ENCODE measurements around the gene VDR. TPM values are rescaled to one million over a fixed set of nuclear protein-coding genes. Genes with fewer than 3 reads are reported as not detected.

Gene VDR
- total and polyA plus RNA-seq, 2 experiments from 2014 or later, result 23.9 to 30.5 TPM

- WGBS, 2 experiments (ENCODE audit: low coverage in 1 of 2, low lambda C conversion rate in 2 of 2, missing lambda C conversion rate in 2 of 2), result 64 to 66% methylated on average over 3 of the region's 3 CpGs
- no peak overlapping the region for H2AFZ ChIP-seq
- H3K79me2 ChIP-seq (ENCODE audit: insufficient read depth), result peaks cover 91% of the 10 kb centered on the region
- no peaks in the 10 kb centered on the region for H3K36me3 ChIP-seq (ENCODE audit: low read depth)
- H3K4me2 ChIP-seq (ENCODE audit: unreplicated experiment), result peak overlapping the region; percentile 81
- H3K27ac ChIP-seq, result peak overlapping the region; percentile 99
- H4K20me1 ChIP-seq (ENCODE audit: insufficient read depth), result no peaks in the 10 kb centered on the region
- peaks cover 67% of the 10 kb centered on the region for H3K4me1 ChIP-seq (ENCODE audit: insufficient read depth)
- peak overlapping the region; percentile 85; the same call in 1 of the 2 replicates for H3K9ac ChIP-seq
- in situ Hi-C loops (cut with MboI), result no loop called here
- H3K9me3 ChIP-seq (ENCODE audit: low read depth), result no peaks in the 10 kb centered on the region
- H3K4me3 ChIP-seq, result no peak overlapping the region
- no peak for DNase-seq
- no peak for TF ChIP-seq EZH2phosphoT487 (IDR thresholded peaks at IDR 0.05; ENCODE audit: insufficient read depth, low read depth)
- no peak for TF ChIP-seq EZH2 (IDR thresholded peaks at IDR 0.05; ENCODE audit: insufficient read depth, poor library complexity, severe bottlenecking)
- H3K27me3 ChIP-seq (replicated peaks; ENCODE audit: insufficient read depth), result no peaks in the 10 kb centered on the region
- H3F3A ChIP-seq (ENCODE audit: insufficient read depth), result peaks cover 74% of the 10 kb centered on the region
- no peaks in the 10 kb centered on the region for H3K9me2 ChIP-seq (ENCODE audit: insufficient read depth)
Observed at GRCh38 chr12:47814539-47815170, 90.1 kb downstream of the VDR start.

GRCh38 chr12:47813511-47814196, 91.1 kb downstream of the VDR start:
- H3K4me2 ChIP-seq (ENCODE audit: unreplicated experiment), result peak overlapping the region; percentile 81
- 31 to 34% methylated on average over 9 of the region's 9 CpGs for WGBS, 2 experiments (ENCODE audit: low coverage in 1 of 2, low lambda C conversion rate in 2 of 2, missing lambda C conversion rate in 2 of 2)
- H3K27ac ChIP-seq, result peak overlapping the region; percentile 99
- in situ Hi-C loops (cut with MboI), result no loop called here
- peaks cover 79% of the 10 kb centered on the region for H3F3A ChIP-seq (ENCODE audit: insufficient read depth)
- H3K79me2 ChIP-seq (ENCODE audit: insufficient read depth), result peaks cover 94% of the 10 kb centered on the region
- H3K9me3 ChIP-seq (ENCODE audit: low read depth), result no peaks in the 10 kb centered on the region
- H3K4me1 ChIP-seq (ENCODE audit: insufficient read depth), result peaks cover 77% of the 10 kb centered on the region
- TF ChIP-seq EZH2 (IDR thresholded peaks at IDR 0.05; ENCODE audit: insufficient read depth, poor library complexity, severe bottlenecking) (no peak), EZH2phosphoT487 (IDR thresholded peaks at IDR 0.05; ENCODE audit: insufficient read depth, low read depth) (no peak)
- no peak overlapping the region for H2AFZ ChIP-seq
- no peaks in the 10 kb centered on the region for H3K27me3 ChIP-seq (replicated peaks; ENCODE audit: insufficient read depth)
- H3K9ac ChIP-seq, result peak overlapping the region; percentile 85
- no peak for DNase-seq
- no peaks in the 10 kb centered on the region for H3K36me3 ChIP-seq (ENCODE audit: low read depth)
- H3K9me2 ChIP-seq (ENCODE audit: insufficient read depth), result no peaks in the 10 kb centered on the region
- H3K4me3 ChIP-seq, result peak overlapping the region; percentile 54
- H4K20me1 ChIP-seq (ENCODE audit: insufficient read depth), result no peaks in the 10 kb centered on the region

- Histone ChIP-seq H3K9ac (peak overlapping the region; percentile 85), H3K4me3 (peak overlapping the region; percentile 54), H3K9me3 (ENCODE audit: low read depth) (no peaks in the 10 kb centered on the region), H3K27ac (peak overlapping the region; percentile 99), H3K27me3 (replicated peaks; ENCODE audit: insufficient read depth) (no peaks in the 10 kb centered on the region), H3K4me1 (ENCODE audit: insufficient read depth) (peaks cover 81% of the 10 kb centered on the region), H3K4me2 (ENCODE audit: unreplicated experiment) (peak overlapping the region; percentile 81), H3F3A (ENCODE audit: insufficient read depth) (peaks cover 76% of the 10 kb centered on the region), H2AFZ (no peak overlapping the region), H3K79me2 (ENCODE audit: insufficient read depth) (peaks cover 94% of the 10 kb centered on the region), H3K36me3 (ENCODE audit: low read depth) (no peaks in the 10 kb centered on the region), H4K20me1 (ENCODE audit: insufficient read depth) (no peaks in the 10 kb centered on the region), H3K9me2 (ENCODE audit: insufficient read depth) (no peaks in the 10 kb centered on the region)
- DNase-seq, result peak; percentile 95
- in situ Hi-C loops (cut with MboI), result no loop called here
- WGBS, 2 experiments (ENCODE audit: low coverage in 1 of 2, low lambda C conversion rate in 2 of 2, missing lambda C conversion rate in 2 of 2), result 1% methylated on average over 16 to 35 of the region's 37 CpGs
- TF ChIP-seq EZH2 (IDR thresholded peaks at IDR 0.05; ENCODE audit: insufficient read depth, poor library complexity, severe bottlenecking) (no peak), EZH2phosphoT487 (IDR thresholded peaks at IDR 0.05; ENCODE audit: insufficient read depth, low read depth) (no peak)
Observed at GRCh38 chr12:47812797-47813510, 91.8 kb downstream of the VDR start.

Data from GM23248 (cell line).